Retinal pigment epithelial cell (primary cell): Measurements from ENCODE around the gene IGSF23.

Source experiments
- DNase-seq: peaks from one replicate; pipeline ENCODE4 v3.0.0-alpha.2; 2010; ENCODE audit warnings: low read depth
- H3K4me3 ChIP-seq: 2 replicates; pipeline ENCODE4 v1.5.1; 2011; ENCODE audit warnings: mild to moderate bottlenecking, low read length, control low read depth, moderate library complexity
- CTCF ChIP-seq: conservative IDR thresholded peaks from 2 replicates; pipeline ENCODE4 v1.5.1; 2011; ENCODE audit warnings: low read depth, low read length, control low read depth, inconsistent platforms

The IGSF23 gene

GRCh38 chr19:44671400-44671799 lies 58.0 kb downstream of the IGSF23 start, which contains the start of gene CEACAM19:
Gene CEACAM19, plus strand, starts transcription at chr19:44671482. Its CDS starts 450 bp downstream, at chr19:44671932.
- DNase-seq, result no peak
- no peak within 1 kb of the TSS for H3K4me3 ChIP-seq
- no peak for TF ChIP-seq CTCF

GRCh38 chr19:44672226-44672625 lies 58.9 kb downstream of the IGSF23 start:
- no peak for DNase-seq
- no peak for TF ChIP-seq CTCF
- no peak overlapping the region for H3K4me3 ChIP-seq

- no peak for DNase-seq
- no peak overlapping the region for H3K4me3 ChIP-seq
- no peak for TF ChIP-seq CTCF
These were observed 60.1 kb downstream of the IGSF23 start for GRCh38 chr19:44673510-44673909.

GRCh38 chr19:44675521-44675920 lies 62.2 kb downstream of the IGSF23 start:
- no peak for TF ChIP-seq CTCF
- no peak for DNase-seq
- H3K4me3 ChIP-seq, result no peak overlapping the region

GRCh38 chr19:44677019-44677811 lies 63.9 kb downstream of the IGSF23 start:
- no peak for TF ChIP-seq CTCF
- peak; percentile 12 for DNase-seq
- no peak overlapping the region for H3K4me3 ChIP-seq

- H3K4me3 ChIP-seq, result no peak overlapping the region
- no peak for TF ChIP-seq CTCF
- no peak for DNase-seq
These were observed 67.2 kb downstream of the IGSF23 start for GRCh38 chr19:44680536-44680935.
